SK-N-SH treated with all-trans-retinoic acid at 6 μM for 48 hours (cell line): ENCODE results near the gene CYP11A1.

Experiments used
- GLIS3 ChIP-seq: fragments of 250-450 bp; sonication (Bioruptor Pico); IDR thresholded peaks from 2 replicates; pipeline ENCODE4 v1.5.0; 2020; ENCODE audit warnings: mild to moderate bottlenecking, moderate library complexity
- RARB ChIP-seq: fragments of 250-450 bp; sonication (Bioruptor Pico); IDR thresholded peaks from 2 replicates; pipeline ENCODE4 v1.8.0; 2021; ENCODE audit warnings: mild to moderate bottlenecking, moderate library complexity
- SNAI2 ChIP-seq: fragments of 250-450 bp; sonication (Bioruptor Pico); IDR thresholded peaks from 2 replicates; pipeline ENCODE4 v1.5.0; 2020; ENCODE audit warnings: mild to moderate bottlenecking, moderate library complexity
- ZFP3 ChIP-seq: fragments of 250-450 bp; sonication (Bioruptor Pico); IDR thresholded peaks from 2 replicates; pipeline ENCODE4 v1.5.0; 2020; ENCODE audit warnings: mild to moderate bottlenecking, moderate library complexity
- ZNF8 ChIP-seq: fragments of 450-650 bp; formaldehyde crosslinking; IDR thresholded peaks from 2 replicates; pipeline ENCODE4 v1.5.0; 2020; ENCODE audit warnings: mild to moderate bottlenecking, moderate library complexity
- TF ChIP-seq, protein P1 (sequence below): fragments of 250-450 bp; sonication (Bioruptor Pico); IDR thresholded peaks from 2 replicates; pipeline ENCODE4 v1.8.0; 2020; ENCODE audit warnings: mild to moderate bottlenecking, moderate library complexity, borderline replicate concordance
- TF ChIP-seq, protein P2 (sequence below): fragments of 250-450 bp; sonication (Bioruptor Pico); IDR thresholded peaks from 2 replicates; pipeline ENCODE4 v1.5.1; 2021; ENCODE audit warnings: mild to moderate bottlenecking, moderate library complexity
- TF ChIP-seq, protein P3 (sequence below): fragments of 250-450 bp; sonication (Bioruptor Pico); IDR thresholded peaks from 2 replicates; pipeline ENCODE4 v1.8.0; 2021; ENCODE audit warnings: low read depth, mild to moderate bottlenecking, moderate library complexity, borderline replicate concordance

DNA sequence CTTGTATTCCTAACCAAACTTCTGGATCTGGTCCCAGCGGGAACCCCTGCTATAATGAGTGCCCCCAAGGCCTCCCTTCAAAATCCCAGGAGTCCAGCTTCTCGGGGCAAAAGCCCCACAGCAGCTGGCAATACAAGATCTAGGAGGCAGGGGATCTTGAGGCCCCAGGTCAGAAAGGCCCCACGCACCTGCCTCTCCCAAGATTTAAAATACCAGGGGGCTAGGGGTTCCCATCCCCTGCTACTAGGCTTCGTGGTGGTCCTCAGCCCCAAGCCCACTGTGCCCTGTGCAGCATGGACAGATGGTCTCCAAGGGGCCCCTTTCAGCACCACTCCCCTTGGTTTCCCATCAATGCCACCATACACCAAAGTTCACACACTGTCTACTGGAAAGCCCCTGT lies 15.8 kb upstream of the CYP11A1 start:
- TF ChIP-seq SNAI2 (no peak), RARB (CRISPR knock-in tag) (no peak), ZNF8 (CRISPR knock-in tag) (no peak), GLIS3 (CRISPR knock-in tag) (no peak), ZFP3 (CRISPR knock-in tag) (no peak)
- TF ChIP-seq, protein P1, sequence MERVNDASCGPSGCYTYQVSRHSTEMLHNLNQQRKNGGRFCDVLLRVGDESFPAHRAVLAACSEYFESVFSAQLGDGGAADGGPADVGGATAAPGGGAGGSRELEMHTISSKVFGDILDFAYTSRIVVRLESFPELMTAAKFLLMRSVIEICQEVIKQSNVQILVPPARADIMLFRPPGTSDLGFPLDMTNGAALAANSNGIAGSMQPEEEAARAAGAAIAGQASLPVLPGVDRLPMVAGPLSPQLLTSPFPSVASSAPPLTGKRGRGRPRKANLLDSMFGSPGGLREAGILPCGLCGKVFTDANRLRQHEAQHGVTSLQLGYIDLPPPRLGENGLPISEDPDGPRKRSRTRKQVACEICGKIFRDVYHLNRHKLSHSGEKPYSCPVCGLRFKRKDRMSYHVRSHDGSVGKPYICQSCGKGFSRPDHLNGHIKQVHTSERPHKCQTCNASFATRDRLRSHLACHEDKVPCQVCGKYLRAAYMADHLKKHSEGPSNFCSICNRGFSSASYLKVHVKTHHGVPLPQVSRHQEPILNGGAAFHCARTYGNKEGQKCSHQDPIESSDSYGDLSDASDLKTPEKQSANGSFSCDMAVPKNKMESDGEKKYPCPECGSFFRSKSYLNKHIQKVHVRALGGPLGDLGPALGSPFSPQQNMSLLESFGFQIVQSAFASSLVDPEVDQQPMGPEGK (CRISPR knock-in tag), result no peak
- TF ChIP-seq, protein P2, sequence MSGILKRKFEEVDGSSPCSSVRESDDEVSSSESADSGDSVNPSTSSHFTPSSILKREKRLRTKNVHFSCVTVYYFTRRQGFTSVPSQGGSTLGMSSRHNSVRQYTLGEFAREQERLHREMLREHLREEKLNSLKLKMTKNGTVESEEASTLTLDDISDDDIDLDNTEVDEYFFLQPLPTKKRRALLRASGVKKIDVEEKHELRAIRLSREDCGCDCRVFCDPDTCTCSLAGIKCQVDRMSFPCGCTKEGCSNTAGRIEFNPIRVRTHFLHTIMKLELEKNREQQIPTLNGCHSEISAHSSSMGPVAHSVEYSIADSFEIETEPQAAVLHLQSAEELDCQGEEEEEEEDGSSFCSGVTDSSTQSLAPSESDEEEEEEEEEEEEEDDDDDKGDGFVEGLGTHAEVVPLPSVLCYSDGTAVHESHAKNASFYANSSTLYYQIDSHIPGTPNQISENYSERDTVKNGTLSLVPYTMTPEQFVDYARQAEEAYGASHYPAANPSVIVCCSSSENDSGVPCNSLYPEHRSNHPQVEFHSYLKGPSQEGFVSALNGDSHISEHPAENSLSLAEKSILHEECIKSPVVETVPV, result no peak
- TF ChIP-seq, protein P3, sequence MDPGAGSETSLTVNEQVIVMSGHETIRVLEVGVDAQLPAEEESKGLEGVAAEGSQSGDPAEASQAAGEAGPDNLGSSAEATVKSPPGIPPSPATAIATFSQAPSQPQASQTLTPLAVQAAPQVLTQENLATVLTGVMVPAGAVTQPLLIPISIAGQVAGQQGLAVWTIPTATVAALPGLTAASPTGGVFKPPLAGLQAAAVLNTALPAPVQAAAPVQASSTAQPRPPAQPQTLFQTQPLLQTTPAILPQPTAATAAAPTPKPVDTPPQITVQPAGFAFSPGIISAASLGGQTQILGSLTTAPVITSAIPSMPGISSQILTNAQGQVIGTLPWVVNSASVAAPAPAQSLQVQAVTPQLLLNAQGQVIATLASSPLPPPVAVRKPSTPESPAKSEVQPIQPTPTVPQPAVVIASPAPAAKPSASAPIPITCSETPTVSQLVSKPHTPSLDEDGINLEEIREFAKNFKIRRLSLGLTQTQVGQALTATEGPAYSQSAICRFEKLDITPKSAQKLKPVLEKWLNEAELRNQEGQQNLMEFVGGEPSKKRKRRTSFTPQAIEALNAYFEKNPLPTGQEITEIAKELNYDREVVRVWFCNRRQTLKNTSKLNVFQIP (CRISPR knock-in tag), result no peak
